SH-SY5Y (cell line): ENCODE measurements around the gene AKR7A2.

ENCODE experiments used
- GATA2 ChIP-seq: IDR thresholded peaks from 2 replicates; pipeline ENCODE4 v1.6.1; 2011; ENCODE audit warnings: mild to moderate bottlenecking, low read depth, low read length
- GATA3 ChIP-seq: IDR thresholded peaks from 2 replicates; pipeline ENCODE4 v1.6.1; 2011; ENCODE audit warnings: low read depth, mild to moderate bottlenecking, low read length, moderate library complexity

DNA sequence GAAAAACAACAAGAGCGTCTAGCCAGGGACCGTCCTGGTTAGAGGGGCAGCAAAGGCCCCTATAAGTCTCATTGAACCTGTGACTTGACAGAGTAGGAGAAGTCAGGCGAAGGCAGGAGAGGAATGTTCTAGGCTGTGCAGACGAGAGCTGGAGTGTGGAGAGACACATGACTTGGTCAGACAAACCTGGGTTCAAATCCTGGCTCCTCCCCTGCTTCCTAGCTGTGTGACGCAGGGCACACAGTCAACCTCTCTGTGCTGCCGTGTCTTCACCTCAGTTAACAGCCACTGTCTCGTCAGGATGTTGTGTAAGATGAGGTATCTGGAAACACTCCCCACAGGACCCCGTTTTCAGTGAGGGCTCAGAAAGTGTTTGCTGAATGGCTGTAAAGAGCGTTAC, 15.8 kb upstream of the AKR7A2 start:
- TF ChIP-seq GATA2 (no peak), GATA3 (no peak)
